Mesenchymal stem cell (in vitro differentiated cells and primary cell): ENCODE measurements around the gene TLE7.

Experiments
- DNase-seq: peaks from one replicate; pipeline ENCODE4 v3.0.0-alpha.2; 2013
- H2AFZ ChIP-seq: one replicate; pipeline ENCODE4 v1.6.1; 2013; ENCODE audit warnings: low read depth, mild to moderate bottlenecking, control low read depth, inconsistent platforms, low read length, moderate library complexity
- H2AK5ac ChIP-seq: 2 replicates; pipeline ENCODE4 v1.6.1; 2013; ENCODE audit warnings: low read length, moderate library complexity, mild to moderate bottlenecking, inconsistent platforms; ENCODE audit not compliant: severe bottlenecking
- H2BK120ac ChIP-seq: one replicate; pipeline ENCODE4 v1.6.1; 2013; ENCODE audit warnings: low read depth, mild to moderate bottlenecking, inconsistent platforms, low read length, moderate library complexity
- H2BK12ac ChIP-seq, 2 experiments: one replicate each; pipeline ENCODE4 v1.6.1; 2013; ENCODE audit warnings: inconsistent platforms in 2 of 2, low read length in 2 of 2, mild to moderate bottlenecking in 2 of 2, moderate library complexity in 2 of 2, control low read depth in 1 of 2
- H2BK15ac ChIP-seq: one replicate; pipeline ENCODE4 v1.6.1; 2013; ENCODE audit warnings: mild to moderate bottlenecking, low read depth, inconsistent platforms; ENCODE audit not compliant: poor library complexity, severe bottlenecking
- H2BK5ac ChIP-seq: 2 replicates; pipeline ENCODE4 v1.6.1; 2013; ENCODE audit warnings: low read depth, mild to moderate bottlenecking, low read length, control low read depth, inconsistent platforms; ENCODE audit not compliant: poor library complexity, severe bottlenecking
- H3K14ac ChIP-seq, 2 experiments: one replicate each; pipeline ENCODE4 v1.6.1; 2013; ENCODE audit warnings: inconsistent platforms in 2 of 2, low read length in 2 of 2, control low read depth in 1 of 2, mild to moderate bottlenecking in 1 of 2, moderate library complexity in 1 of 2
- H3K18ac ChIP-seq, 2 experiments: one replicate each; pipeline ENCODE4 v1.6.1; 2013; ENCODE audit warnings: inconsistent platforms in 2 of 2, low read length in 2 of 2, control low read depth in 1 of 2, low read depth in 1 of 2, mild to moderate bottlenecking in 1 of 2
- H3K23ac ChIP-seq, 2 experiments: one replicate each; pipeline ENCODE4 v1.6.1; 2013; ENCODE audit warnings: inconsistent platforms in 2 of 2, low read length in 2 of 2, mild to moderate bottlenecking in 2 of 2, moderate library complexity in 2 of 2, control low read depth in 1 of 2
- H3K27ac ChIP-seq: 2 replicates; pipeline ENCODE4 v1.5.1; 2013; ENCODE audit warnings: mild to moderate bottlenecking, moderate library complexity, low read length, control low read depth, inconsistent platforms; ENCODE audit not compliant: poor library complexity, severe bottlenecking
- H3K27me3 ChIP-seq, 2 experiments: 2 replicates each; pipeline versions ENCODE4 v1.6.1 to v1.7.0; 2013; ENCODE audit warnings: low read length in 2 of 2, mild to moderate bottlenecking in 2 of 2, moderate library complexity in 2 of 2, control low read depth in 1 of 2, inconsistent platforms in 1 of 2; ENCODE audit not compliant: control insufficient read depth in 1 of 2, insufficient read depth in 1 of 2
- H3K36me3 ChIP-seq, 2 experiments: 2 replicates each; pipeline versions ENCODE4 v1.6.1 to v1.7.0; 2013; ENCODE audit warnings: low read length in 2 of 2, control low read depth in 1 of 2, inconsistent platforms in 1 of 2, low read depth in 1 of 2, mild to moderate bottlenecking in 1 of 2; ENCODE audit not compliant: insufficient read depth in 2 of 2, control insufficient read depth in 1 of 2
- H3K4ac ChIP-seq, 2 experiments: one replicate each; pipeline ENCODE4 v1.6.1; 2013; ENCODE audit warnings: inconsistent platforms in 2 of 2, low read length in 2 of 2, mild to moderate bottlenecking in 2 of 2, moderate library complexity in 2 of 2, control low read depth in 1 of 2, low read depth in 1 of 2
- H3K4me1 ChIP-seq: 2 replicates; pipeline ENCODE4 v1.6.1; 2013; ENCODE audit warnings: low read depth, low read length, control low read depth; ENCODE audit not compliant: control insufficient read depth, insufficient read depth
- H3K4me2 ChIP-seq: 2 replicates; pipeline ENCODE4 v1.6.1; 2013; ENCODE audit warnings: low read length, mild to moderate bottlenecking, inconsistent platforms; ENCODE audit not compliant: poor library complexity, severe bottlenecking
- H3K4me3 ChIP-seq, 2 experiments: 2 replicates each; pipeline versions ENCODE4 v1.5.1 to v1.7.0; 2013; ENCODE audit warnings: low read length in 2 of 2, mild to moderate bottlenecking in 2 of 2, control low read depth in 1 of 2, low read depth in 1 of 2; ENCODE audit not compliant: insufficient read depth in 1 of 2
- H3K79me1 ChIP-seq: replicated peaks from 2 replicates; pipeline ENCODE4 v1.6.1; 2013; ENCODE audit warnings: mild to moderate bottlenecking, control low read depth, low read length, inconsistent platforms; ENCODE audit not compliant: poor library complexity, severe bottlenecking
- H3K9ac ChIP-seq: 2 replicates; pipeline ENCODE4 v1.7.0; 2013; ENCODE audit warnings: mild to moderate bottlenecking, low read length, moderate library complexity
- H3K9me3 ChIP-seq: 2 replicates; pipeline ENCODE4 v1.7.0; 2013; ENCODE audit warnings: mild to moderate bottlenecking, low read length; ENCODE audit not compliant: control insufficient read depth
- H4K8ac ChIP-seq: one replicate; pipeline ENCODE4 v1.6.1; 2013; ENCODE audit warnings: inconsistent platforms, mild to moderate bottlenecking, low read length, moderate library complexity
- H4K91ac ChIP-seq: one replicate; pipeline ENCODE4 v1.6.1; 2013; ENCODE audit warnings: mild to moderate bottlenecking, low read length, inconsistent platforms
- WGBS: methylation state at CpG from one replicate; pipeline ENCODE4 v1.1.7; 2013; ENCODE audit warnings: mixed read lengths; 5-methylcytosine and 5-hydroxymethylcytosine counted together

Gene TLE7

GRCh38 chr16:71380831-71381230 lies 61.0 kb downstream of the TLE7 start:
- no peak overlapping the region for H2BK15ac ChIP-seq
- no peak overlapping the region for H2BK12ac ChIP-seq
- no peak overlapping the region for H2AK5ac ChIP-seq
- H3K23ac ChIP-seq: no peak overlapping the region
- 57% methylated on average over 5 of the region's 6 CpGs for WGBS
- H2BK5ac ChIP-seq: no peak overlapping the region
- H3K79me1 ChIP-seq: no peaks in the 10 kb centered on the region
- H2AFZ ChIP-seq: no peak overlapping the region
- H3K4ac ChIP-seq: no peak overlapping the region
- peaks cover 0 to 44% of the 10 kb centered on the region in 2 experiments for H3K27me3 ChIP-seq
- H3K36me3 ChIP-seq: no peaks in the 10 kb centered on the region
- DNase-seq: no peak
- no peak overlapping the region for H3K27ac ChIP-seq
- H3K4me1 ChIP-seq: no peaks in the 10 kb centered on the region
- H3K4me3 ChIP-seq: no peak overlapping the region
- no peak overlapping the region for H4K8ac ChIP-seq
- H3K9me3 ChIP-seq: no peaks in the 10 kb centered on the region
- no peak overlapping the region for H4K91ac ChIP-seq
- no peak overlapping the region for H3K18ac ChIP-seq
- H3K9ac ChIP-seq: no peak overlapping the region
- H3K14ac ChIP-seq: no peak overlapping the region
- H3K4me2 ChIP-seq: no peak overlapping the region
- no peak overlapping the region for H2BK120ac ChIP-seq
